ENCODE measurements around the gene SCMH1.

SCMH1 gene

GRCh38 chr1:41101950-41102607 lies 140.0 kb downstream of the SCMH1 start:
- peaks cover 7% of the 10 kb centered on the region for H3K4me1 ChIP-seq (ENCODE audit: low read length)
- H2AFZ ChIP-seq (ENCODE audit: low read depth, low read length), result no peak overlapping the region
- H3K4me2 ChIP-seq (ENCODE audit: low read length), result no peak overlapping the region
- H3K4me3 ChIP-seq (ENCODE audit: low read length), result no peak overlapping the region
- H3K27ac ChIP-seq (ENCODE audit: low read length), result no peak overlapping the region
- peaks cover 7% of the 10 kb centered on the region for H3K36me3 ChIP-seq (replicated peaks; ENCODE audit: low read depth, low read length)
- no peaks in the 10 kb centered on the region for H3K27me3 ChIP-seq (ENCODE audit: low read depth, low read length)
- no peak overlapping the region for H3K9ac ChIP-seq (ENCODE audit: low read length)
- TF ChIP-seq EZH2phosphoT487 (IDR thresholded peaks at IDR 0.05; ENCODE audit: low read depth) (no peak), CTCF (IDR thresholded peaks at IDR 0.05; ENCODE audit: low read depth, low read length) (no peak)
- H3K79me2 ChIP-seq (ENCODE audit: low read length), result no peaks in the 10 kb centered on the region
- no peaks in the 10 kb centered on the region for H4K20me1 ChIP-seq (ENCODE audit: insufficient read depth, low read length)
- no peaks in the 10 kb centered on the region for H3K9me3 ChIP-seq (ENCODE audit: insufficient read depth, low read length)

- Histone ChIP-seq H3K27ac (ENCODE audit: low read length) (no peak overlapping the region), H4K20me1 (ENCODE audit: insufficient read depth, low read length) (no peaks in the 10 kb centered on the region), H3K9ac (ENCODE audit: low read length) (no peak overlapping the region), H3K9me3 (ENCODE audit: insufficient read depth, low read length) (no peaks in the 10 kb centered on the region), H3K79me2 (ENCODE audit: low read length) (no peaks in the 10 kb centered on the region), H3K27me3 (ENCODE audit: low read depth, low read length) (no peaks in the 10 kb centered on the region), H3K4me2 (ENCODE audit: low read length) (no peak overlapping the region), H3K36me3 (replicated peaks; ENCODE audit: low read depth, low read length) (peaks cover 7% of the 10 kb centered on the region), H3K4me3 (ENCODE audit: low read length) (no peak overlapping the region), H2AFZ (ENCODE audit: low read depth, low read length) (no peak overlapping the region), H3K4me1 (ENCODE audit: low read length) (peaks cover 7% of the 10 kb centered on the region)
- TF ChIP-seq CTCF (IDR thresholded peaks at IDR 0.05; ENCODE audit: low read depth, low read length) (no peak), EZH2phosphoT487 (IDR thresholded peaks at IDR 0.05; ENCODE audit: low read depth) (no peak)
Observed at GRCh38 chr1:41101076-41101475, 141.0 kb downstream of the SCMH1 start.

- TF ChIP-seq EZH2phosphoT487 (IDR thresholded peaks at IDR 0.05; ENCODE audit: low read depth), result no peak
- no peak for TF ChIP-seq CTCF (IDR thresholded peaks at IDR 0.05; ENCODE audit: low read depth, low read length)
- Histone ChIP-seq H3K79me2 (ENCODE audit: low read length) (no peaks in the 10 kb centered on the region), H3K4me3 (ENCODE audit: low read length) (no peak overlapping the region)
Observed at GRCh38 chr1:41100170-41100569, 141.9 kb downstream of the SCMH1 start.

GRCh38 chr1:41098730-41099460 lies 143.2 kb downstream of the SCMH1 start:
- TF ChIP-seq CTCF (IDR thresholded peaks at IDR 0.05; ENCODE audit: low read depth, low read length) (no peak), EZH2phosphoT487 (IDR thresholded peaks at IDR 0.05; ENCODE audit: low read depth) (no peak)
- no peak overlapping the region for H3K4me2 ChIP-seq (ENCODE audit: low read length)
- no peaks in the 10 kb centered on the region for H3K79me2 ChIP-seq (ENCODE audit: low read length)
- H3K36me3 ChIP-seq (replicated peaks; ENCODE audit: low read depth, low read length), result peaks cover 7% of the 10 kb centered on the region
- peaks cover 4% of the 10 kb centered on the region for H3K4me1 ChIP-seq (ENCODE audit: low read length)
- no peaks in the 10 kb centered on the region for H4K20me1 ChIP-seq (ENCODE audit: insufficient read depth, low read length)
- no peaks in the 10 kb centered on the region for H3K9me3 ChIP-seq (ENCODE audit: insufficient read depth, low read length)
- no peak overlapping the region for H3K27ac ChIP-seq (ENCODE audit: low read length)
- no peak overlapping the region for H3K4me3 ChIP-seq (ENCODE audit: low read length)
- H2AFZ ChIP-seq (ENCODE audit: low read depth, low read length), result no peak overlapping the region
- no peak overlapping the region for H3K9ac ChIP-seq (ENCODE audit: low read length)
- H3K27me3 ChIP-seq (ENCODE audit: low read depth, low read length), result no peaks in the 10 kb centered on the region

More at GRCh38 chr1:41100170-41100569, 141.9 kb downstream of the SCMH1 start:
- Histone ChIP-seq H3K9ac (ENCODE audit: low read length) (no peak overlapping the region), H2AFZ (ENCODE audit: low read depth, low read length) (no peak overlapping the region), H3K27ac (ENCODE audit: low read length) (no peak overlapping the region), H3K27me3 (ENCODE audit: low read depth, low read length) (no peaks in the 10 kb centered on the region), H3K36me3 (replicated peaks; ENCODE audit: low read depth, low read length) (peaks cover 7% of the 10 kb centered on the region), H3K9me3 (ENCODE audit: insufficient read depth, low read length) (no peaks in the 10 kb centered on the region), H4K20me1 (ENCODE audit: insufficient read depth, low read length) (no peaks in the 10 kb centered on the region), H3K4me1 (ENCODE audit: low read length) (peaks cover 7% of the 10 kb centered on the region), H3K4me2 (ENCODE audit: low read length) (no peak overlapping the region)

Data from OCI-LY3 (cell line).